ENCODE measurements around the gene ARHGEF26.

The ARHGEF26 gene

GRCh38 chr3:154113609-154114008 lies 7.6 kb upstream of the ARHGEF26 start:
- H3K27ac ChIP-seq: no peak overlapping the region
- no peak for DNase-seq (ENCODE audit: low read depth, low spot score)

GRCh38 chr3:154115332-154115731 lies 5.9 kb upstream of the ARHGEF26 start:
- no peak for DNase-seq (ENCODE audit: low read depth, low spot score)
- no peak overlapping the region for H3K27ac ChIP-seq

GRCh38 chr3:154119951-154120350 lies 1.2 kb upstream of the ARHGEF26 start:
- DNase-seq (ENCODE audit: low read depth, low spot score): no peak
- no peak overlapping the region for H3K27ac ChIP-seq

- no peak overlapping the region for H3K27ac ChIP-seq
- DNase-seq (ENCODE audit: low read depth, low spot score): no peak
Measured at GRCh38 chr3:154121701-154122551, 736 bp downstream of the ARHGEF26 start.

- no peak overlapping the region for H3K27ac ChIP-seq
- DNase-seq (ENCODE audit: low read depth, low spot score): no peak
Measured at GRCh38 chr3:154122552-154122911, 1.3 kb downstream of the ARHGEF26 start.

GRCh38 chr3:154122912-154123559 lies 1.8 kb downstream of the ARHGEF26 start:
- DNase-seq (ENCODE audit: low read depth, low spot score): no peak

GRCh38 chr3:154123906-154124305 lies 2.7 kb downstream of the ARHGEF26 start:
- no peak overlapping the region for H3K27ac ChIP-seq
- no peak for DNase-seq (ENCODE audit: low read depth, low spot score)

More at GRCh38 chr3:154122912-154123559, 1.8 kb downstream of the ARHGEF26 start:
- no peak overlapping the region for H3K27ac ChIP-seq

- DNase-seq (ENCODE audit: low read depth, low spot score): no peak
- no peak overlapping the region for H3K27ac ChIP-seq
Measured at GRCh38 chr3:154125378-154126030, 4.3 kb downstream of the ARHGEF26 start.

GRCh38 chr3:154126651-154127050 lies 5.5 kb downstream of the ARHGEF26 start:
- DNase-seq (ENCODE audit: low read depth, low spot score): no peak

GRCh38 chr3:154129625-154130024 lies 8.4 kb downstream of the ARHGEF26 start:
- no peak overlapping the region for H3K27ac ChIP-seq
- DNase-seq (ENCODE audit: low read depth, low spot score): no peak

More at GRCh38 chr3:154126651-154127050, 5.5 kb downstream of the ARHGEF26 start:
- no peak overlapping the region for H3K27ac ChIP-seq

GRCh38 chr3:154130540-154130939 lies 9.3 kb downstream of the ARHGEF26 start:
- H3K27ac ChIP-seq: no peak overlapping the region
- DNase-seq (ENCODE audit: low read depth, low spot score): no peak

- no peak overlapping the region for H3K27ac ChIP-seq
- DNase-seq (ENCODE audit: low read depth, low spot score): no peak
Measured at GRCh38 chr3:154131830-154132229, 10.6 kb downstream of the ARHGEF26 start.

GRCh38 chr3:154132777-154133375 lies 11.7 kb downstream of the ARHGEF26 start:
- no peak overlapping the region for H3K27ac ChIP-seq
- DNase-seq (ENCODE audit: low read depth, low spot score): no peak

- H3K27ac ChIP-seq: no peak overlapping the region
- DNase-seq (ENCODE audit: low read depth, low spot score): no peak
Measured at GRCh38 chr3:154135511-154136173, 14.5 kb downstream of the ARHGEF26 start.

GRCh38 chr3:154137036-154137435 lies 15.8 kb downstream of the ARHGEF26 start:
- no peak for DNase-seq (ENCODE audit: low read depth, low spot score)
- no peak overlapping the region for H3K27ac ChIP-seq

GRCh38 chr3:154139996-154140436 lies 18.8 kb downstream of the ARHGEF26 start:
- DNase-seq (ENCODE audit: low read depth, low spot score): no peak
- no peak overlapping the region for H3K27ac ChIP-seq

- DNase-seq (ENCODE audit: low read depth, low spot score): no peak
- H3K27ac ChIP-seq: no peak overlapping the region
Measured at GRCh38 chr3:154142608-154143007, 21.4 kb downstream of the ARHGEF26 start.

GRCh38 chr3:154143873-154144272 lies 22.7 kb downstream of the ARHGEF26 start:
- H3K27ac ChIP-seq: no peak overlapping the region
- no peak for DNase-seq (ENCODE audit: low read depth, low spot score)

- H3K27ac ChIP-seq: no peak overlapping the region
- DNase-seq (ENCODE audit: low read depth, low spot score): no peak
Measured at GRCh38 chr3:154144825-154145465, 23.8 kb downstream of the ARHGEF26 start.

GRCh38 chr3:154148541-154148940 lies 27.4 kb downstream of the ARHGEF26 start:
- DNase-seq (ENCODE audit: low read depth, low spot score): no peak

More at GRCh38 chr3:154148541-154148940, 27.4 kb downstream of the ARHGEF26 start:
- H3K27ac ChIP-seq: no peak overlapping the region
